Measurements from ENCODE around the gene LRRC45.

- no peak for TF ChIP-seq USF2 (IDR thresholded peaks at IDR 0.05; ENCODE audit: low read depth, low read length)
- no peak for TF ChIP-seq CTCF (conservative IDR thresholded peaks at IDR 0.05; ENCODE audit: low read depth, low read length)
- no peak for TF ChIP-seq RAD21 (IDR thresholded peaks at IDR 0.05; ENCODE audit: low read length)
- no peak for TF ChIP-seq ELK1 (IDR thresholded peaks at IDR 0.05; ENCODE audit: borderline replicate concordance, low read depth, low read length)
- TF ChIP-seq POLR2A (IDR thresholded peaks at IDR 0.05; ENCODE audit: low read depth, low read length), result no peak
- TF ChIP-seq SMC3 (IDR thresholded peaks at IDR 0.05; ENCODE audit: low read depth, low read length), result no peak
- no peak for TF ChIP-seq BHLHE40 (IDR thresholded peaks at IDR 0.05; ENCODE audit: low read depth, low read length)
- no peak for TF ChIP-seq RFX5 (IDR thresholded peaks at IDR 0.05; ENCODE audit: low read depth, low read length)
- no peak for TF ChIP-seq MAZ (IDR thresholded peaks at IDR 0.05; ENCODE audit: borderline replicate concordance, low read depth, low read length)
- TF ChIP-seq CEBPB (IDR thresholded peaks at IDR 0.05; ENCODE audit: low read depth, low read length), result no peak
- no peak for TF ChIP-seq MXI1 (IDR thresholded peaks at IDR 0.05; ENCODE audit: borderline replicate concordance, low read depth, low read length)
- TF ChIP-seq MAFK (IDR thresholded peaks at IDR 0.05; ENCODE audit: low read depth, low read length), result no peak
- TF ChIP-seq NFE2L2 (IDR thresholded peaks at IDR 0.05; ENCODE audit: low read depth, low read length), result no peak
- TF ChIP-seq RCOR1 (IDR thresholded peaks at IDR 0.05; ENCODE audit: insufficient replicate concordance, low read length), result no peak
Observed at GRCh38 chr17:81980122-81980521, 43.0 kb upstream of the LRRC45 start.

All from IMR-90 (cell line).